Endothelial cell (in vitro differentiated cells): Measurements from ENCODE around the gene PAPOLA. TPM values are rescaled to one million over a fixed set of nuclear protein-coding genes. Genes with fewer than 3 reads are reported as not detected.

Experiments used
- DNase-seq: peaks from one replicate; pipeline ENCODE4 v3.0.0; 2021; ENCODE audit warnings: low spot score
- H3K27ac Mint-ChIP-seq: one replicate; pipeline ENCODE4 v1.8.0; 2021; ENCODE audit warnings: mixed read lengths, inconsistent platforms; ENCODE audit not compliant: unreplicated experiment
- H3K27me3 Mint-ChIP-seq: one replicate; pipeline ENCODE4 v1.8.0; 2021; ENCODE audit warnings: mild to moderate bottlenecking, moderate library complexity, mixed read lengths, inconsistent platforms; ENCODE audit not compliant: unreplicated experiment
- H3K36me3 Mint-ChIP-seq: one replicate; pipeline ENCODE4 v1.8.0; 2021; ENCODE audit warnings: mild to moderate bottlenecking, low read depth, mixed read lengths, inconsistent platforms; ENCODE audit not compliant: unreplicated experiment
- H3K4me1 Mint-ChIP-seq: one replicate; pipeline ENCODE4 v1.8.0; 2021; ENCODE audit warnings: mild to moderate bottlenecking, mixed read lengths, inconsistent platforms; ENCODE audit not compliant: unreplicated experiment
- H3K4me3 Mint-ChIP-seq: one replicate; pipeline ENCODE4 v1.8.0; 2021; ENCODE audit warnings: mild to moderate bottlenecking, mixed read lengths, inconsistent platforms; ENCODE audit not compliant: unreplicated experiment
- H3K9me3 Mint-ChIP-seq: one replicate; pipeline ENCODE4 v1.8.0; 2021; ENCODE audit warnings: mixed read lengths, inconsistent platforms; ENCODE audit not compliant: unreplicated experiment
- total RNA-seq: library from RNA; stranded (reverse); fragmentation: NEBNext Ultra II Directional; extraction: Animal tissue kit (Norgen Biotek cat#: 25700); gene quantifications from one replicate; pipeline ENCODE4 v1.2.1, GENCODE V29; 2021; ENCODE audit not compliant: unreplicated experiment
- TF ChIP-seq, protein P1 (sequence below): fragments of 200-600 bp; sonication (generic); IDR thresholded peaks from one replicate; pipeline ENCODE4 v1.5.0; 2021; ENCODE audit warnings: antibody characterized with exemption; ENCODE audit not compliant: unreplicated experiment

Gene PAPOLA
- total RNA-seq, 1 donor from 2014 or later: 161 TPM

DNA sequence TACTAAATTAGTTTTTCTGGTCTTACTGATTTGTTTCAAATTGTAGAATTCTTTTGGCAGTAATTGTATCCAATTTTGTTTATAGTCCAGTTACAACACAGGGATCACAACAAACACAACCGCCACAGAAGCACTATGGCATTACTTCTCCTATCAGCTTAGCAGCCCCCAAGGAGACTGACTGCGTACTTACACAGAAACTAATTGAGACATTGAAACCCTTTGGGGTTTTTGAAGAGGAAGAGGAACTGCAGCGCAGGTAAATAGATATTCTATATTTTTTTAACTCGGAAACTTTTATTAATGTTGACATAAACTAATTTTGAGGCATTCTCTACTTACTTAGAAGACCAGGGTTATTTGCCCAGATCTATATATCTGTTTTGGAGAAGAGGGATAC is 17.8 kb downstream of the PAPOLA start:
- no peaks in the 10 kb centered on the region for H3K27me3 Mint-ChIP-seq
- no peak overlapping the region for H3K27ac Mint-ChIP-seq
- H3K4me1 Mint-ChIP-seq: peaks cover 16% of the 10 kb centered on the region
- no peak for DNase-seq
- TF ChIP-seq, protein P1, sequence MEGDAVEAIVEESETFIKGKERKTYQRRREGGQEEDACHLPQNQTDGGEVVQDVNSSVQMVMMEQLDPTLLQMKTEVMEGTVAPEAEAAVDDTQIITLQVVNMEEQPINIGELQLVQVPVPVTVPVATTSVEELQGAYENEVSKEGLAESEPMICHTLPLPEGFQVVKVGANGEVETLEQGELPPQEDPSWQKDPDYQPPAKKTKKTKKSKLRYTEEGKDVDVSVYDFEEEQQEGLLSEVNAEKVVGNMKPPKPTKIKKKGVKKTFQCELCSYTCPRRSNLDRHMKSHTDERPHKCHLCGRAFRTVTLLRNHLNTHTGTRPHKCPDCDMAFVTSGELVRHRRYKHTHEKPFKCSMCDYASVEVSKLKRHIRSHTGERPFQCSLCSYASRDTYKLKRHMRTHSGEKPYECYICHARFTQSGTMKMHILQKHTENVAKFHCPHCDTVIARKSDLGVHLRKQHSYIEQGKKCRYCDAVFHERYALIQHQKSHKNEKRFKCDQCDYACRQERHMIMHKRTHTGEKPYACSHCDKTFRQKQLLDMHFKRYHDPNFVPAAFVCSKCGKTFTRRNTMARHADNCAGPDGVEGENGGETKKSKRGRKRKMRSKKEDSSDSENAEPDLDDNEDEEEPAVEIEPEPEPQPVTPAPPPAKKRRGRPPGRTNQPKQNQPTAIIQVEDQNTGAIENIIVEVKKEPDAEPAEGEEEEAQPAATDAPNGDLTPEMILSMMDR: no peak
- no peak overlapping the region for H3K4me3 Mint-ChIP-seq
- H3K9me3 Mint-ChIP-seq: no peaks in the 10 kb centered on the region
- no peaks in the 10 kb centered on the region for H3K36me3 Mint-ChIP-seq

DNA sequence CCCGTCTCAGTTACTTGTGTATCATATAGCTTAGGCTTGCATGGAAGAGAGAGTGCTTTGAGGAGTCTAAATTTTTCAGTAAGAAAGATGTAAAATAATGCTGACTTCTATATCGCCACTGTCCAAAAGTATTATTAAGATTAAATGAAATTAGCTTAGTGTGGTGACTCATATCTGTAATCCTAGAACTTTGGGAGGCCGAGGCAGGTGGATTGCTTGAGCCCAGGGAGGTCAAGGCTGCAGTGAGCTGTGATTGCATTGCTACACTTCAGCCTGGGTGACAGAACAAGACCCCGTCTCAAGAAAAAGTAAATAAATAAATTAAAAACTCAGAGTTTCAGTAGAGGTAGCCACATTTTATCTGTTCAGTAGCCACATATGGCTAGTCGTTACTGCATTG is 23.3 kb downstream of the PAPOLA start:
- no peak for DNase-seq
- Mint-ChIP-seq H3K27me3 (no peaks in the 10 kb centered on the region), H3K4me3 (no peak overlapping the region), H3K9me3 (no peaks in the 10 kb centered on the region), H3K36me3 (peaks cover 8% of the 10 kb centered on the region), H3K27ac (no peak overlapping the region), H3K4me1 (peaks cover 3% of the 10 kb centered on the region)
- TF ChIP-seq, protein P1: no peak

DNA sequence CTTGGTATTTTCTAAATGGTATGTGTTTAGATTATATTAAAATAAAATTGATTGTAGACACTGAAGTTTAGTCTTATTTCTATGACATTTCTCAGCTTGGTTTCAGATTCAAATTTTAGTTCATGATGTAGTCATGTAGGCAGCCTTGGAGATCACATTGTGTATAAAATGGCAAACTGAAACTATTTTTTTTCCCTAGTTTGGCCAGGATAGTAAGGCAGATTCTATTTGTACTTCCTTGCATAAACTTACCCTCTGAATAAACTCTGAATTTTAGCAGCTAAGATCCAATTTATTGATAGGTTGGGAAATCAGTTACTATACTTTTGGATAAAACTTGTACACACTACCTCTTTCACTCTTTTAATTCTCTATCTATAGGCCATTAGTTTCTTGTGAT is 30.4 kb downstream of the PAPOLA start:
- H3K36me3 Mint-ChIP-seq: no peaks in the 10 kb centered on the region
- TF ChIP-seq, protein P1: no peak
- DNase-seq: no peak
- H3K27ac Mint-ChIP-seq: no peak overlapping the region
- H3K4me1 Mint-ChIP-seq: no peaks in the 10 kb centered on the region
- H3K9me3 Mint-ChIP-seq: no peaks in the 10 kb centered on the region
- H3K27me3 Mint-ChIP-seq: no peaks in the 10 kb centered on the region
- no peak overlapping the region for H3K4me3 Mint-ChIP-seq

DNA sequence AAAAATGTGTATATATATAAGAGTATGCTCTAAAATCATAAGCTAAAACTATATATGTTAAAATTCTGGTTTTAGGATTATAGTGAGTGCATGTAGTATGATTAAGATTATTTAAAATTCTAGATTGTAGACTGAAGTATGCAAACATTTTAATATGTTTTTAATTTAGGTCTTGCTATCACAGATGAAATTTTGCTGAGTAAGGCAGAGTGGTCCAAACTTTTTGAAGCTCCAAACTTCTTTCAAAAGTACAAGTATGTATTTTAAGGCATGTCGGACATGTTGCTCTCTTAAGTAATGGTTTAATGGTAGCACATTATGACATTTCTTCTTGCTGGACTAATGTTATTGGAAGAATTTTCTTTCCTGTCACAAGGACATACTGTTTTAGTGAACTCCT is 34.6 kb downstream of the PAPOLA start:
- DNase-seq: no peak
- H3K27me3 Mint-ChIP-seq: no peaks in the 10 kb centered on the region
- no peak overlapping the region for H3K27ac Mint-ChIP-seq
- TF ChIP-seq, protein P1: no peak
- no peaks in the 10 kb centered on the region for H3K36me3 Mint-ChIP-seq
- H3K4me1 Mint-ChIP-seq: no peaks in the 10 kb centered on the region
- H3K9me3 Mint-ChIP-seq: no peaks in the 10 kb centered on the region
- H3K4me3 Mint-ChIP-seq: no peak overlapping the region

DNA sequence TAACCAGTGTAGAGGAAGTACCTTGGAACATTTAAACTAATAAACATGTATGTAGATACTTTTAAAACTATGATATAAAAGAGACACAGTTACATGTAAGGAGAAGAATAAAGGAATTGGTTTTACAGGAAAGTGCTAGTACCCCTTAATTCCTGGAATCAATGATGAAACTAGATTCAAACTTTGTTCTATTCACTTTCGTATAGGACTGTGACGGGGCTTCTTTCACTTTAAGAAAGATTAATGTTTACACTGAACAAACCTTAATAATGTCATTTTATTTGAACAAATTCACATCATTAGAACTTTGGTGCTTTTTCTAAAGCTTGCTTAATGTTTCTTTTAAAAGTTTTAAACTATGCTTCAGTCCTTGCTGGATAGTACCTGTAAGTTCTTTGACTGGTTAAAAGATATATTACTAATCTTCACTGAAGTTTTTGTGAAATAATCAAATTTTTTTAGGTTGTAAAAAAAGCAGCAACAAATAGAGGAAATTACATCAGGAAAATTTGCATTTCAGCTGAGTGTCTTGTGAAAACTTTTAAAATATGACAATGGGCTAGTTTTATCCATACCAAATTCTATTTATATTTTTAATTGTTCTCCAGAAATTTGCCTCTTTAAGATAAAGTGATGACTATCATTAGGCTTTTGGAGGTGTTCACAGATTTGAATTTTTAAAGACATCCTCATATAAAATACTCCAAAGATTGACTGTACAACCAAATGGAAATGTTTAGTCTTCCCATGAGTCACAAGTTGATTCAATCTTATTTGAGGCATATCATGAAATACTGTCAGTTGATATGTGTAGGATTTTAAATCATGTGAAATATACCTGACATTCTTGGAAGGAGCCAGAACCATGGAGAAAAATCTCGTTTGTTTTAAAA is 36.2 kb downstream of the PAPOLA start:
- Mint-ChIP-seq H3K4me1 (no peaks in the 10 kb centered on the region), H3K27me3 (no peaks in the 10 kb centered on the region), H3K27ac (no peak overlapping the region), H3K4me3 (no peak overlapping the region), H3K9me3 (no peaks in the 10 kb centered on the region), H3K36me3 (no peaks in the 10 kb centered on the region)
- DNase-seq: no peak
- TF ChIP-seq, protein P1: no peak
